Activated CD4-positive, alpha-beta memory T cell treated with anti-CD3 and anti-CD28 coated beads, Interleukin-2, amount 10 ng/mL, durations not matched to agents 7 days and 5 days (primary cell): ENCODE measurements around the gene CNTNAP2. TPM values are rescaled to one million over a fixed set of nuclear protein-coding genes. Genes with fewer than 3 reads are reported as not detected.

ENCODE experiments used
- CTCF ChIA-PET: fragments of 350-600 bp; sonication (Branson Sonifier 250); formaldehyde crosslinking; loops from one replicate; lab custom pipeline; 2021; ENCODE audit warnings: antibody characterized with exemption, inconsistent platforms; lab: Charles Lee
- POLR2A ChIA-PET: fragments of 350-600 bp; sonication (Branson Sonifier 250); formaldehyde crosslinking; loops from one replicate; lab custom pipeline; 2021; ENCODE audit warnings: antibody characterized with exemption; lab: Charles Lee
- DNase-seq: peaks from one replicate; pipeline ENCODE4 v3.0.0-alpha.2; 2020
- H3K27ac Mint-ChIP-seq: one replicate; pipeline ENCODE4 v1.8.0; 2021; ENCODE audit warnings: mild to moderate bottlenecking, mixed read lengths
- H3K27me3 Mint-ChIP-seq: one replicate; pipeline ENCODE4 v1.8.0; 2021; ENCODE audit warnings: mixed read lengths
- H3K36me3 Mint-ChIP-seq: one replicate; pipeline ENCODE4 v1.8.0; 2021; ENCODE audit warnings: low read depth, mixed read lengths
- H3K4me1 Mint-ChIP-seq: one replicate; pipeline ENCODE4 v1.8.0; 2021; ENCODE audit warnings: mixed read lengths
- H3K4me3 Mint-ChIP-seq: one replicate; pipeline ENCODE4 v1.8.0; 2021; ENCODE audit warnings: mild to moderate bottlenecking, mixed read lengths
- H3K9me3 Mint-ChIP-seq: one replicate; pipeline ENCODE4 v1.8.0; 2021; ENCODE audit warnings: mixed read lengths
- total RNA-seq, 2 experiments: library from RNA; stranded (reverse); gene quantifications; one replicate each; pipeline ENCODE4 v1.2.3, GENCODE V29; 2021

CNTNAP2 gene
- total RNA-seq, 2 experiments from 2014 or later: not detected

DNA sequence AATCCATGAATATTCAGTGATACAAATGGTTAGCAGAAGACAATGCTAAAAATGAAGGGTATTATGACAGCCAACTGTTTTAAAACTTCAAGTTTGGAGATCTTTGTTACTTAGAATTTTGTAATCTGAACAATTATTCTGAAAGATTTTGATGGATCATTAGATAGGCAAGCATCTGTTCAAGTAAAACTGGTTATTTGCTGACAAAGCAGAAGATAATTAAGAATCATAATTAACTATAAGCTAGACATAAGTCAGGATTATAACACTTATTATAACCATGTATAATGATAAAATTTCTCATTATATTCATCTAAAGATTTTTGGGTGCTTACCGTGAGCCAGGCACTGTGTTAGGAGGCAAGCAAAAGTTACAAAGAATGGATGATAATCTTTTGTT, 1145.1 kb downstream of the CNTNAP2 start:
- POLR2A ChIA-PET: no interaction called here

DNA sequence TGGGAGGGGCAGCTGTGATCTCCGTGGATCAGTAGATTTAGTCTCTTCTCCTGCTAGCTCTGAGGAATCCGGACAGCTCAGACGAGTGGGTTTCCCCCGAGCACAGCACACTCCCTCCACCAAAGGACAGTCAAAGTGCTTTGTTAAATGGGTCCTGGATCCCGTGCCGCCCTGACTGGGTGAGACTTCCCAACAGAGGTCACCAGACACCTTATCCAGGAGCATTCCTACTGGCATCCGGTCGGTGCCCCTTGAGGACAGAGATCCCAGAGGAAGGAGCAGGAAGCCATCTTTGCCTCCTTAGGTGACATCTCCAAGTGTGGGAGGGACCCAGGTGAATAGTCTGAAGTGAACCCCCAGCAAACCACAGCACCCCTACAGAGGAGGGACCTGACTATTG, 1148.9 kb downstream of the CNTNAP2 start:
- ChIA-PET POLR2A (no interaction called here), CTCF (no interaction called here)
- peaks cover 2% of the 10 kb centered on the region for H3K9me3 Mint-ChIP-seq

More for the DNA sequence above, 1145.1 kb downstream of the CNTNAP2 start:
- Mint-ChIP-seq H3K36me3 (no peaks in the 10 kb centered on the region), H3K27me3 (no peaks in the 10 kb centered on the region), H3K27ac (no peak overlapping the region), H3K4me3 (no peak overlapping the region), H3K4me1 (no peaks in the 10 kb centered on the region), H3K9me3 (peaks cover 4% of the 10 kb centered on the region)
- CTCF ChIA-PET: no interaction called here
- no peak for DNase-seq

DNA sequence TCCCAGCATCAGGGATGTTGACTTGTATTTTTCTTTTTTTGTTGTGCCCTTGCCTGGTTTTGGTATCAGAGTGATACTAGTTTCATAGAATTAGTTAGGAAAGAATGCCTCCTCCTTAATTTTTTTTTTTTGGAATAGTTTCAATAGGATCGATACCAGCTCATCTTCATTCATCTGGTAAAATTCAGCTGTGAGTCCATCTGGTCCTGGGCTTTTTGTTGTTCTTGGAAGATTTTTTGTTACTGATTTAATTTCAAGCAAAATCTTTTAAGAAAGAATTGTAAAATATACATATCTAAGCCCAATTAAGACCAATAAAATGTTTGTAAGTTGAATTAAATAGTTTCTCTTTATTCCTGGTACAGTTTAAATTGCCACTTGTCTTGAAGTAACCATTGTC, 1159.5 kb downstream of the CNTNAP2 start:
- Mint-ChIP-seq H3K4me1 (no peaks in the 10 kb centered on the region), H3K36me3 (no peaks in the 10 kb centered on the region), H3K27me3 (no peaks in the 10 kb centered on the region), H3K9me3 (peaks cover 7% of the 10 kb centered on the region), H3K4me3 (no peak overlapping the region), H3K27ac (no peak overlapping the region)
- POLR2A ChIA-PET: no interaction called here
- CTCF ChIA-PET: no interaction called here
- DNase-seq: no peak

More for the DNA sequence above, 1148.9 kb downstream of the CNTNAP2 start:
- Mint-ChIP-seq H3K27me3 (no peaks in the 10 kb centered on the region), H3K27ac (no peak overlapping the region), H3K4me1 (no peaks in the 10 kb centered on the region), H3K36me3 (no peaks in the 10 kb centered on the region), H3K4me3 (no peak overlapping the region)
- no peak for DNase-seq

DNA sequence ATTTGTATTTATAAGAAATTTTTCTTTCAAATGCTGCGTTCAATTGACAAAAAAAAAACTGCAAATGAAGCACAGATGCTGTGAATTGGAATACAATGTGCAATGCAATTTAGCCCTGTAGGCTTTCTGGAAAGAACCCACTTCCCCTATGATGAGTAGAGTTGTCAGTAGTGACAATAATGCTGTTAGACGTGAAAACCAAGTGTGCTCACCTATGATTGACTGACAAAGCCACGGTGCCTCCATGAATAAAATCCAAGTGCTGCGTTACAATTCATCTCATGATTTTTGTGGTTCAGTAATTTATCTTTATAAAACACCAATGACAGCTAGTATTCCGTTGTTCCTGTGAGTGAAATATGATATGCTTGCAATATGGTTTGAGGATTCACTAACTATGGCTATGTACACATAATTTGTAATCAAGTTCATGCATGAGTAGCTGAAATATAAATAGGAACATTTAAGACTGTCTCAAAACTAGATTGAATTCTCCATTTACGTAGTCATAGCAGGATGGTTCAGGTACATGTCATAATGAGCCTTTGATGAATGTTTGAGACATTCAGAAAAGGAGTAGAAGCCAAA, 1160.3 kb downstream of the CNTNAP2 start:
- no peak for DNase-seq
- Mint-ChIP-seq H3K36me3 (no peaks in the 10 kb centered on the region), H3K27ac (no peak overlapping the region), H3K27me3 (no peaks in the 10 kb centered on the region), H3K4me3 (no peak overlapping the region), H3K4me1 (no peaks in the 10 kb centered on the region), H3K9me3 (peaks cover 7% of the 10 kb centered on the region)
- ChIA-PET POLR2A (no interaction called here), CTCF (no interaction called here)

DNA sequence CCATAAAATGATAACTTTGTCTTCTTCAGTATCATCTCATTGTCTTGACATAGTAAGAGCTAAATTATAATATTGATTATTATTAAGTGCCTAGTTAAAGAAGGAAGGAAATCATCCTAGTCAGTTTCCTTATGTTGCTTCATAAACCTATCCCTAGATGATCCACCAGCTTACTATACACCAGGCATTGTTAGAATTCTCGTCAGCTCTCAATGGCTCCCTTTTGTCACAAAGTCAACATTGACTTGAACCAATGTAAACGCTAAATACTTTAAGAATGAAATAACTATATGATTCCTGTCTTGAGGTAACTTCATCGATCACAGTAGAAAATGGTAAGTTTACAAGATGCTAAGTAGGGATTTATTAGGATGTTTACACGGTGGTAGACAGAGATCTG, 1162.9 kb downstream of the CNTNAP2 start:
- no peaks in the 10 kb centered on the region for H3K36me3 Mint-ChIP-seq
- no peak overlapping the region for H3K4me3 Mint-ChIP-seq
- H3K4me1 Mint-ChIP-seq: no peaks in the 10 kb centered on the region
- H3K27ac Mint-ChIP-seq: no peak overlapping the region
- H3K9me3 Mint-ChIP-seq: peaks cover 3% of the 10 kb centered on the region
- H3K27me3 Mint-ChIP-seq: no peaks in the 10 kb centered on the region
- DNase-seq: no peak
- CTCF ChIA-PET: no interaction called here
- POLR2A ChIA-PET: no interaction called here

DNA sequence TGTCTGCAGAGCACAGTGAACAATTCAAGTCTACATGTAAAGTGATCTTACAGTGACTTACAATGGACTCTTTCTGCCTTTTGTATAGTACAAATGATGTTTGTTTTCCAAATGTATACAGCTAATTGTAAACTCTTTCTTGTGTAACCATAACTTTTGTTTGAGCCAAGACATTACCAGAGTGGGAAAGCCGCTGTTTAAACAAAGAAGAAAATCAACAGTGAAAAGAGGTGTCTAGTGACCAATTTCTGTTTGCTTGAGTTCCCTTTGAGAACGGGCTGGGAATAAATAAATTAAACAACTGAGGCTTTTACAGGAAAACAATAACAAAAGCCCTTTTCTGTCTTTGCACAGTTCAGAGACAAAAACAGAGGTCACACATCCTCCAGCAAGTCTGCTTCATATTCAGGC, 1163.4 kb downstream of the CNTNAP2 start:
- DNase-seq: no peak
- ChIA-PET POLR2A (no interaction called here), CTCF (no interaction called here)
- Mint-ChIP-seq H3K27me3 (no peaks in the 10 kb centered on the region), H3K4me3 (no peak overlapping the region), H3K4me1 (no peaks in the 10 kb centered on the region), H3K36me3 (no peaks in the 10 kb centered on the region), H3K27ac (no peak overlapping the region), H3K9me3 (peaks cover 3% of the 10 kb centered on the region)

DNA sequence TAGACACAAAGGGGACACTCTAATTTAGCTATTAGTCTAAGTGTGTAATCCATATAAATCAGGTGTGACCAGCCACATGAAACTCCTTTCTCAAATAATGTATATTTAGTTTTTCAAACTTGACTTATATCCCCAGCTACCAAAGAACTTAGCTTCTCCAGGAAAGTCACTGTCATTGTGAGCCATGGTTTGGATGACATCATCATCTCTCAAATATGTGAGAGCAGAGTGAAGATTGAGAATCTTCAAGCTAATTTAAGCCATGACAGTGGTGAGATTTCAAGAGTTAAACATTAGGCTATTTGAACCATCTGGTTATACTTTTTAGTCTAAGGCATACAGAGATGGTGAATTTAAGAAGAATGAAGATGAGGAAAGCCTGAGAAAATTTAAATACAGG, 1165.6 kb downstream of the CNTNAP2 start:
- Mint-ChIP-seq H3K4me3 (no peak overlapping the region), H3K4me1 (no peaks in the 10 kb centered on the region), H3K27me3 (no peaks in the 10 kb centered on the region), H3K27ac (no peak overlapping the region), H3K9me3 (peaks cover 4% of the 10 kb centered on the region), H3K36me3 (no peaks in the 10 kb centered on the region)
- CTCF ChIA-PET: no interaction called here
- POLR2A ChIA-PET: no interaction called here
- DNase-seq: no peak

DNA sequence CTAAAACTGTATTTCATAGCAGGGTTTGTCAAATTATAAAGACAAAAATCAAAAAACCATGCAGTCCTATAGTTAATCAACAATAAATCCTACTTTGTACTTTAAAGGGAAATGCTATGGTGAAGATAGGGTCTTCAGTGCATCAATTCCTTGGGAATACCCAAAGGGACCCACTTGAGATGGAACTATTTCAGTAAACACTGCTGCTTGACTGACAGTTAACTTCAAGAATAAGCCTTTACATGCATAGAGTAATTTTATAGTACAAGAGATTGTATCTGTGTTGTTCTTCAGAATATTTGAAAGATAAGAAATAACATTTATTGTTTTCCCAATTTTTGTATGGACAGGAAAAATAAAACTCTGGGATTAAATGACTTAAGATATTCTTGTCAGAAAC, 1179.6 kb downstream of the CNTNAP2 start:
- ChIA-PET POLR2A (no interaction called here), CTCF (no interaction called here)
- Mint-ChIP-seq H3K4me1 (no peaks in the 10 kb centered on the region), H3K27me3 (no peaks in the 10 kb centered on the region), H3K4me3 (no peak overlapping the region), H3K27ac (no peak overlapping the region), H3K9me3 (peaks cover 2% of the 10 kb centered on the region), H3K36me3 (no peaks in the 10 kb centered on the region)
- no peak for DNase-seq

DNA sequence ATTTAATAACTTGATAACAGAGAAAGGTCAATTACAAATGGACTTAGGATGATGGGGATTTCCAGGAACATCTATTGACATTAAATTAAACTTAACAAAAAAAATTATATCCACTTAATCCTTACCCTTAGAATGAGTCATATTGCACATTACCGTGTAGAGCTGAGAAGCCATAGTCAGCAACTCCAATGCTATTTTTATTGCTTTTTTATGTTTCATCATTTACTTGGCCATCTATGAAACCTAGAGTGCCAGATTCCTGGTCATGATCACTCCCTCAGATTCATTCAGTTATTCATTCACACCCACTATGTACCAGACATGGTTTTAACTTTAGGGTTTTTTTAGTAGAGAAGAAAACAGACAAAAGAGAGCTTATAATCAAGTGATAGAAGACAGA, 1180.4 kb downstream of the CNTNAP2 start:
- no peak overlapping the region for H3K27ac Mint-ChIP-seq
- no peaks in the 10 kb centered on the region for H3K4me1 Mint-ChIP-seq
- CTCF ChIA-PET: no interaction called here

DNA sequence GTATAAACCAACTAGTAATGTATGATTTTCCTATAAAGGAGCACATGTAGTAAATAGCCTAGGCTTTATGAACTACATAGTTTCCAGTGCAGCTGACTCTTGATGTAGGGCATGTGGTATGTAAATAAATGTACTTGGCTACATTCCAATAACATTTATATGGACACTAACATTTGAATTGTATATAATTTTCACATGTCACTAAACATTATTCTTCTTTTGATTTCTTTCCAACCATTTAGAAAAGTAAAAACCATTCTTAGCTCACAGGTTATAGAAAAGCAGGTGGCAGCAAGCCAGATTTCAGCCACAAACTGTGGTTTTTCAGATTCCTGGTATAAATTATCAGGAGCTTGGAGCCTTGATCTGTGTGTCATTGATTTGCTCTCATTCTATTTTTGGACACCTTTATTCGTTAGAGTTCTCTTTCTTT, 1182.0 kb downstream of the CNTNAP2 start:
- POLR2A ChIA-PET: no interaction called here
- no peaks in the 10 kb centered on the region for H3K36me3 Mint-ChIP-seq
- no peaks in the 10 kb centered on the region for H3K27me3 Mint-ChIP-seq
- no peak for DNase-seq
- H3K4me3 Mint-ChIP-seq: no peak overlapping the region
- H3K27ac Mint-ChIP-seq: no peak overlapping the region
- no peaks in the 10 kb centered on the region for H3K4me1 Mint-ChIP-seq
- CTCF ChIA-PET: no interaction called here
- no peaks in the 10 kb centered on the region for H3K9me3 Mint-ChIP-seq

More for the DNA sequence above, 1180.4 kb downstream of the CNTNAP2 start:
- POLR2A ChIA-PET: no interaction called here
- Mint-ChIP-seq H3K4me3 (no peak overlapping the region), H3K36me3 (no peaks in the 10 kb centered on the region), H3K27me3 (no peaks in the 10 kb centered on the region), H3K9me3 (no peaks in the 10 kb centered on the region)
- no peak for DNase-seq

DNA sequence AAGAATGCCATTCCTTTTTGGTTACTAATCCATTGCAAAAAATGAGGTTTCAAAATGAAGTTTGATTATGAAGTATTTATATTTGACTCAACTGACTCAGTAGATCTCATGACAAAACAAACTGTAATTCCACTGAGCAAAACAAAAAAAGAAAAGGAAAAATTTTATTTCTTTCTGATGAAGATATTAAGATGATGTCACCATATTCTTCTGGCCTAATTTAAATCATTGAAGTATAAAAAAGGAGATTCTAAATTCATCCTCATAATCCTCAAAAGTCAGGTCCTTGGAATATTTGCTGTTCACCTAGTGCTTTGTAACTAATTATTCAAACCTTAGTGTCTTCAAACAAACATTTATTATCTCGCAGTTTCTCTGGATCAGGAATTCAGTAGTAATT, 1183.7 kb downstream of the CNTNAP2 start:
- H3K27me3 Mint-ChIP-seq: no peaks in the 10 kb centered on the region

DNA sequence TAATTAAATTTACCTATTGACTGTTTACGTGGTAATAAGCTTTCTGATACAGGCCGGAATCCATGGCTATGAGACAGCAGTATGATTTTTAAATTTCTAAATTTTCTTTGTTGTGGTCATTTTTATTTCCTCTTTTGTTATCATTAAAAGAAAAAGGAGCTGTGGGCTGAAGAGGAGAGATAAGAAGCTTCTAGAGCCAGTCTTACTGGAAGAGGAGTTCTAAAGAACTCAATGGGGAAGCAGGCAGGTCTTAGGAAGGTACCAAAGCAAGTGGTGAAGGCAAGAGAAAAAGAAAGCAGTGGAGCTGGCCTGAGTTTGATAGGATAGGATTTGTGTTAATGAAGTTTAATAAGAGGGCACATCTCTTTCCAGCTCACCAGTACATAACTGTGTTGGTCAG, 1187.8 kb downstream of the CNTNAP2 start:
- Mint-ChIP-seq H3K27me3 (no peaks in the 10 kb centered on the region), H3K4me1 (no peaks in the 10 kb centered on the region), H3K4me3 (no peak overlapping the region), H3K27ac (no peak overlapping the region), H3K36me3 (no peaks in the 10 kb centered on the region), H3K9me3 (peaks cover 17% of the 10 kb centered on the region)
- ChIA-PET POLR2A (no interaction called here), CTCF (no interaction called here)
- DNase-seq: no peak

More for the DNA sequence above, 1183.7 kb downstream of the CNTNAP2 start:
- no peaks in the 10 kb centered on the region for H3K4me1 Mint-ChIP-seq
- H3K4me3 Mint-ChIP-seq: no peak overlapping the region
- ChIA-PET CTCF (no interaction called here), POLR2A (no interaction called here)
- no peak overlapping the region for H3K27ac Mint-ChIP-seq
- peaks cover 5% of the 10 kb centered on the region for H3K9me3 Mint-ChIP-seq
- H3K36me3 Mint-ChIP-seq: no peaks in the 10 kb centered on the region
- no peak for DNase-seq

DNA sequence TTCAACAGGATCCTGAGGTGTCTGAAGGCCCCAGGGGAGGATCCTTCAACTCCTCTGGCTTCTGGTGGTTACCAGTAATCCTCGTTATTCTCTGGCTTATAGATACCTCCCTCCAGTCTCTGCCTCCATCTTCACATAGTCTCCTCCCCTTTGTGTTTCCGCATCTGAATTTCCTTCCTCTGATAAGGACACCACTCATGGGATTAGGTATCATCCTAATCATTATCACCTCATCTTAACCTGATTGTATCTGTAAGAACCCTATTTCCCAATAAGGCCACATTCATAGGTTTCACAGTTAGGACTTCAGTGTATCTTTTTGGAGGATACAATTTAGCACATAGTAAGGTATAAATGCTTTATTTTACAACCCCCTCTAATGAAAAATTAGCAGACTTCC, 1189.2 kb downstream of the CNTNAP2 start:
- no peak overlapping the region for H3K4me3 Mint-ChIP-seq
- H3K36me3 Mint-ChIP-seq: no peaks in the 10 kb centered on the region
- H3K27ac Mint-ChIP-seq: no peak overlapping the region
- peaks cover 17% of the 10 kb centered on the region for H3K9me3 Mint-ChIP-seq
- no peaks in the 10 kb centered on the region for H3K4me1 Mint-ChIP-seq
- no peaks in the 10 kb centered on the region for H3K27me3 Mint-ChIP-seq
- no peak for DNase-seq
- ChIA-PET POLR2A (no interaction called here), CTCF (no interaction called here)

DNA sequence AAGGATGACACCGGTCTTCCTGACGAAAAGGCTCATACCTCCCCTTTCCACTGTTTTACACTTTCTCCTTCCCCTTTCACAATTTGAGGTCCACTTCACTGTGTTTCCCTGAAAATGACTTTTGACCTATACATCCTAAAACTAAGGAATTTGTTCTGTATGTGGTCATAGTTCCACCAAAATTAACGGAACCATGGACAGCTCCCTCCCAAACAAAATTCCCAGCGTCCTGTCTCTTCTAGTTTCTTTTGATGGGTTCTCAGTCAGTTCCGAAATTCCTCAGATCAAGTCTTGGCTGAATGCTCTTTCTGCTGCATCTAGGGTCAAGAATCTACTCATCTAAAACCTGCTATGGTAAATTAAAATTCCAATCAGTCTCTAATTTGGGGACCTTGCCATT, 1191.9 kb downstream of the CNTNAP2 start:
- Mint-ChIP-seq H3K4me3 (no peak overlapping the region), H3K27ac (no peak overlapping the region), H3K9me3 (peaks cover 20% of the 10 kb centered on the region), H3K27me3 (no peaks in the 10 kb centered on the region), H3K4me1 (no peaks in the 10 kb centered on the region), H3K36me3 (no peaks in the 10 kb centered on the region)
- no peak for DNase-seq
- ChIA-PET POLR2A (no interaction called here), CTCF (no interaction called here)
